Measurements from ENCODE around the gene MUSTN1. TPM values are rescaled to one million over a fixed set of nuclear protein-coding genes. Genes with fewer than 3 reads are reported as not detected.

Gene MUSTN1
- total and polyA plus RNA-seq, 2 experiments from 2014 or later: 1.2 to 1.4 TPM

DNA sequence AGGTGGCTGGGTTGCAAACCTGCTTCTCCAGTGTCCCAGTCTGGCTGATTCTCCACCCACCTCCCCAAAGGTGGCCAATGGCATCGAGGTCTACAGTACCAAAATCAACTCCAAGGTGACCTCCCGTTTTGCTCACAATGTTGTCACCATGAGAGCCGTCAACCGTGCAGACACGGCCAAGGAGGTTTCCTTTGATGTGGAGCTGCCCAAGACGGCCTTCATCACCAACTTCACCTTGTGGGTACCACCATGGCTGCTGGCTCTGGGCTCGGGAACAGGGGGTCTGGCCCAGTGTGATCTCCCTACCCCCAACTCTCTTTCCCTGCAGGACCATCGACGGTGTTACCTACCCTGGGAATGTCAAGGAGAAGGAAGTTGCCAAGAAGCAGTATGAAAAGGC, 38.4 kb downstream of the MUSTN1 start:
- TF ChIP-seq ZNF114 (CRISPR knock-in tag; IDR thresholded peaks at IDR 0.05): no peak
- no peak for TF ChIP-seq ZNF462 (CRISPR knock-in tag; IDR thresholded peaks at IDR 0.05)
- no peak for TF ChIP-seq ZNF331 (CRISPR knock-in tag; IDR thresholded peaks at IDR 0.05; ENCODE audit: low read depth)
- TF ChIP-seq CREB1 (CRISPR knock-in tag; IDR thresholded peaks at IDR 0.05; ENCODE audit: low read depth): no peak
- no peak for TF ChIP-seq NANOG (IDR thresholded peaks at IDR 0.05; ENCODE audit: borderline replicate concordance)
- TF ChIP-seq, protein P1, sequence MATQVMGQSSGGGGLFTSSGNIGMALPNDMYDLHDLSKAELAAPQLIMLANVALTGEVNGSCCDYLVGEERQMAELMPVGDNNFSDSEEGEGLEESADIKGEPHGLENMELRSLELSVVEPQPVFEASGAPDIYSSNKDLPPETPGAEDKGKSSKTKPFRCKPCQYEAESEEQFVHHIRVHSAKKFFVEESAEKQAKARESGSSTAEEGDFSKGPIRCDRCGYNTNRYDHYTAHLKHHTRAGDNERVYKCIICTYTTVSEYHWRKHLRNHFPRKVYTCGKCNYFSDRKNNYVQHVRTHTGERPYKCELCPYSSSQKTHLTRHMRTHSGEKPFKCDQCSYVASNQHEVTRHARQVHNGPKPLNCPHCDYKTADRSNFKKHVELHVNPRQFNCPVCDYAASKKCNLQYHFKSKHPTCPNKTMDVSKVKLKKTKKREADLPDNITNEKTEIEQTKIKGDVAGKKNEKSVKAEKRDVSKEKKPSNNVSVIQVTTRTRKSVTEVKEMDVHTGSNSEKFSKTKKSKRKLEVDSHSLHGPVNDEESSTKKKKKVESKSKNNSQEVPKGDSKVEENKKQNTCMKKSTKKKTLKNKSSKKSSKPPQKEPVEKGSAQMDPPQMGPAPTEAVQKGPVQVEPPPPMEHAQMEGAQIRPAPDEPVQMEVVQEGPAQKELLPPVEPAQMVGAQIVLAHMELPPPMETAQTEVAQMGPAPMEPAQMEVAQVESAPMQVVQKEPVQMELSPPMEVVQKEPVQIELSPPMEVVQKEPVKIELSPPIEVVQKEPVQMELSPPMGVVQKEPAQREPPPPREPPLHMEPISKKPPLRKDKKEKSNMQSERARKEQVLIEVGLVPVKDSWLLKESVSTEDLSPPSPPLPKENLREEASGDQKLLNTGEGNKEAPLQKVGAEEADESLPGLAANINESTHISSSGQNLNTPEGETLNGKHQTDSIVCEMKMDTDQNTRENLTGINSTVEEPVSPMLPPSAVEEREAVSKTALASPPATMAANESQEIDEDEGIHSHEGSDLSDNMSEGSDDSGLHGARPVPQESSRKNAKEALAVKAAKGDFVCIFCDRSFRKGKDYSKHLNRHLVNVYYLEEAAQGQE (IDR thresholded peaks at IDR 0.05; ENCODE audit: unreplicated experiment): no peak
- TF ChIP-seq, protein P2, sequence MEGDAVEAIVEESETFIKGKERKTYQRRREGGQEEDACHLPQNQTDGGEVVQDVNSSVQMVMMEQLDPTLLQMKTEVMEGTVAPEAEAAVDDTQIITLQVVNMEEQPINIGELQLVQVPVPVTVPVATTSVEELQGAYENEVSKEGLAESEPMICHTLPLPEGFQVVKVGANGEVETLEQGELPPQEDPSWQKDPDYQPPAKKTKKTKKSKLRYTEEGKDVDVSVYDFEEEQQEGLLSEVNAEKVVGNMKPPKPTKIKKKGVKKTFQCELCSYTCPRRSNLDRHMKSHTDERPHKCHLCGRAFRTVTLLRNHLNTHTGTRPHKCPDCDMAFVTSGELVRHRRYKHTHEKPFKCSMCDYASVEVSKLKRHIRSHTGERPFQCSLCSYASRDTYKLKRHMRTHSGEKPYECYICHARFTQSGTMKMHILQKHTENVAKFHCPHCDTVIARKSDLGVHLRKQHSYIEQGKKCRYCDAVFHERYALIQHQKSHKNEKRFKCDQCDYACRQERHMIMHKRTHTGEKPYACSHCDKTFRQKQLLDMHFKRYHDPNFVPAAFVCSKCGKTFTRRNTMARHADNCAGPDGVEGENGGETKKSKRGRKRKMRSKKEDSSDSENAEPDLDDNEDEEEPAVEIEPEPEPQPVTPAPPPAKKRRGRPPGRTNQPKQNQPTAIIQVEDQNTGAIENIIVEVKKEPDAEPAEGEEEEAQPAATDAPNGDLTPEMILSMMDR (conservative IDR thresholded peaks at IDR 0.05; ENCODE audit: low read depth in 2 of 2): no peak
- TF ChIP-seq EZH2 (IDR thresholded peaks at IDR 0.05; ENCODE audit: low read depth, unreplicated experiment): no peak
- no peak for TF ChIP-seq EZH2phosphoT487 (IDR thresholded peaks at IDR 0.05; ENCODE audit: unreplicated experiment)
- no peak for TF ChIP-seq STAT1 (IDR thresholded peaks at IDR 0.05; ENCODE audit: unreplicated experiment)
- no peaks in the 10 kb centered on the region for H3K79me2 ChIP-seq (replicated peaks; ENCODE audit: insufficient read depth)
- H3F3A ChIP-seq (replicated peaks; ENCODE audit: low read depth): no peaks in the 10 kb centered on the region
- no peaks in the 10 kb centered on the region for H3K4me1 ChIP-seq (ENCODE audit: insufficient read depth)
- H3K4me1 Mint-ChIP-seq: no peaks in the 10 kb centered on the region
- no peak overlapping the region for H2AFZ ChIP-seq
- DNase-seq (ENCODE audit: low spot score) (no peak), ATAC-seq (no peak)
- H3K36me3 Mint-ChIP-seq (ENCODE audit: low read depth): no peaks in the 10 kb centered on the region
- H3K9me3 Mint-ChIP-seq: no peaks in the 10 kb centered on the region
- no peak overlapping the region for H3K27ac ChIP-seq (ENCODE audit: low read depth)
- H3K36me3 ChIP-seq (ENCODE audit: insufficient read depth): no peaks in the 10 kb centered on the region
- no peak overlapping the region for H3K27ac Mint-ChIP-seq
- H4K20me1 ChIP-seq (replicated peaks; ENCODE audit: insufficient read depth): no peaks in the 10 kb centered on the region
- no peaks in the 10 kb centered on the region for H3K27me3 ChIP-seq (ENCODE audit: insufficient read depth)
- no peaks in the 10 kb centered on the region for H3K9me2 ChIP-seq (ENCODE audit: insufficient read depth)
- H3K27me3 Mint-ChIP-seq (ENCODE audit: insufficient read depth, low read depth, poor library complexity): peaks cover 13% of the 10 kb centered on the region
- no peak overlapping the region for H3K4me3 Mint-ChIP-seq
- H3K4me3 ChIP-seq: no peak overlapping the region
- no peak overlapping the region for H3K4me2 ChIP-seq

All from GM23338 (cell line).